ENCODE data around the gene KCNQ1OT1. TPM values are rescaled to one million over a fixed set of nuclear protein-coding genes. Genes with fewer than 3 reads are reported as not detected.

KCNQ1OT1 gene
- total RNA-seq, 8 experiments from 2014 or later: 1.2 to 6.3 (median 3.8) TPM

DNA sequence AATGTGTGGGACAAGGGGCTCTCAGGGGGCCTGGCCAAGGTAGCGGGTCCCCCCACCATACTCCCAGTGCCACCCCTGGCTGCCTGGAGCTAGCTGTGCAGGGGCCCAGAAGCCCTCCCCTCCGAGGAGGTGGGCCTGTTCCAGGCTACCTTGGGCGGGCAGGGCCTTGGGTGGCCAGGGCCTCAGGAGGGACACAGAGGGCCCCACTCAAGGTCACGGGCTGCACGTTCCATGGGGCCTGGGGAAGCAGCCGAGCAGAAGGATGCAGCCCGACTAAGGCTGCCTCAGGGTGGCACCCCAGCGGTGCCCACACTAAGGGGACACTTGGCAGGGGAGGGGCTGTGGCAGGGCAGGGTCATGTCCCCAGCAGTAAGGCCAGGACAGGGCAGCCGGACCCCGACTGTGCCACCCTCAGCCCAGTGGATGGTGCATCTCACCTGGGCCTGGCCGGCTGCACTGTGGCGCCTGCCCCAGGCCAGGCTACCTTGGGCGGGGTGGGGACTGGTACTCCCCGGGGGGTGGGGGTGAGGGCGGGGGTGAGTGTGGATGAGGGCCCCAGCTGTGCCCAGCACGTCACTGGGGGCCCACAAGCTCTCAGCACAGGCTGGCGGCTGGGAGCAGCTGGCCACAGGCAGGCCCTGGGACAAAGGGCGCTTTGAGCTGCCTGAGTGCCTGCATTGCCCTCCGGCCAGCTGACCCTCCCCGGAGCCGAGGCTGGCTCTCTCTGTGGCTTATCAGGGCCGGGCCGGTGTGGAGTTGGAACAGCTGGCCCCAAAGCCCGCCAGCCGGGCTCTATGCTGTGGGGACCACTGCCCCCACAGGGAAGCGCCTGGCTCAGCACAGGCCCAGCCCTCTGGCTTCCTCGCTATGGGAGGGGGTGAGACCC is 137.9 kb downstream of the KCNQ1OT1 start:
- peak in 5 of 8 experiments; percentile 42 to 70 (median 55) for ATAC-seq (replicated peaks in 6 of 8)
- no peak overlapping the region for H3K4me3 ChIP-seq
- WGBS, 10 experiments: 48 to 90% (median 83%) methylated on average over 1 to 4 of the region's 27 CpGs; no CpG with 5 or more reads in 6 of the 10 experiments
- in situ Hi-C loops (cut with MboI; ENCODE audit: low pct_unique_long_range_greater_than_20kb in 2 of 9, low sequenced_read_pairs in 9 of 9, unreplicated experiment in 9 of 9): no loop called here
- peak overlapping the region; percentile 67 to 82 for H3K27ac ChIP-seq
- peaks cover 27% of the 10 kb centered on the region in 2 donors for H3K4me1 ChIP-seq (replicated peaks in 1 of 2)

- in situ Hi-C loops (cut with MboI; ENCODE audit: low pct_unique_long_range_greater_than_20kb in 2 of 9, low sequenced_read_pairs in 9 of 9, unreplicated experiment in 9 of 9): no loop called here
- H3K27ac ChIP-seq: no peak overlapping the region
- peak in 3 of 8 experiments; percentile 10 to 42 (median 18) for ATAC-seq (replicated peaks in 6 of 8)
These were observed 140.1 kb downstream of the KCNQ1OT1 start for GRCh38 chr11:2559527-2560311.

GRCh38 chr11:2558861-2559526 is 140.8 kb downstream of the KCNQ1OT1 start:
- Histone ChIP-seq H3K4me3 (no peak overlapping the region), H3K4me1 (replicated peaks in 1 of 2) (peaks cover 21 to 27% of the 10 kb centered on the region in 2 donors), H3K27ac (no peak overlapping the region)
- ATAC-seq (replicated peaks in 6 of 8): no peak
- 44 to 80% (median 80%) methylated on average over 1 to 5 of the region's 13 CpGs; no CpG with 5 or more reads in 7 of the 10 experiments for WGBS, 10 experiments
- in situ Hi-C loops (cut with MboI; ENCODE audit: low pct_unique_long_range_greater_than_20kb in 2 of 9, low sequenced_read_pairs in 9 of 9, unreplicated experiment in 9 of 9): no loop called here

More at GRCh38 chr11:2559527-2560311, 140.1 kb downstream of the KCNQ1OT1 start:
- Histone ChIP-seq H3K4me1 (replicated peaks in 1 of 2) (peaks cover 26 to 27% of the 10 kb centered on the region in 2 donors), H3K4me3 (no peak overlapping the region)
- WGBS, 10 experiments: 90% methylated on average over 2 of the region's 28 CpGs; no CpG with 5 or more reads in 9 of the 10 experiments

- no peak for ATAC-seq (replicated peaks in 6 of 8)
- Histone ChIP-seq H3K4me1 (replicated peaks in 1 of 2) (peaks cover 15 to 21% of the 10 kb centered on the region in 2 donors), H3K4me3 (no peak overlapping the region), H3K27ac (no peak overlapping the region)
- WGBS, 10 experiments: 65 to 100% (median 82%) methylated on average over 1 to 6 of the region's 17 CpGs; no CpG with 5 or more reads in 5 of the 10 experiments
- in situ Hi-C loops (cut with MboI; ENCODE audit: low pct_unique_long_range_greater_than_20kb in 2 of 9, low sequenced_read_pairs in 9 of 9, unreplicated experiment in 9 of 9): no loop called here
These were observed 141.4 kb downstream of the KCNQ1OT1 start for GRCh38 chr11:2558397-2558796.

Other genes with a start within 250 kb of the KCNQ1OT1 start
- 10 to 100 TPM in 7 of 8 experiments, 1 to 10 TPM in 1; 5.0 to 80.1 (median 37.8) TPM for gene CDKN1C, start 185.8 kb upstream of the KCNQ1OT1 start, total RNA-seq
- gene PHLDA2, start 229.4 kb upstream of the KCNQ1OT1 start, total RNA-seq: 10 to 100 TPM in 1 of 8 experiments, 1 to 10 TPM in 5, under 1 TPM in 2; 0.37 to 40.8 (median 2.2) TPM

Measured in motor neuron (in vitro differentiated cells).